GM19452 (cell line): ENCODE results near the gene FAM25G.
"Not testable (repeated sequence)": the region's sequence is repeated elsewhere in the genome, so short reads cannot be mapped to it uniquely, and the experiment has no call there.

Source experiments
- ATAC-seq: cut with Tn5 transposase; IDR thresholded peaks from one replicate; pipeline ENCODE4 v1.9.1; 2021; ENCODE audit not compliant: unreplicated experiment

FAM25G gene

GRCh38 chr10:47465216-47465917, 26.1 kb downstream of the FAM25G start:
- ATAC-seq: not testable (repeated sequence)

GRCh38 chr10:47462577-47463358, 28.7 kb downstream of the FAM25G start:
- ATAC-seq: not testable (repeated sequence)

- not testable (repeated sequence) for ATAC-seq
Measured at GRCh38 chr10:47461261-47461687, 30.2 kb downstream of the FAM25G start.

- no peak for ATAC-seq
Measured at GRCh38 chr10:47458466-47459154, 32.9 kb downstream of the FAM25G start.

GRCh38 chr10:47457826-47458225, 33.7 kb downstream of the FAM25G start:
- no peak for ATAC-seq

GRCh38 chr10:47457528-47457820, 34.0 kb downstream of the FAM25G start:
- ATAC-seq: no peak

- ATAC-seq: no peak
Measured at GRCh38 chr10:47456794-47457527, 34.5 kb downstream of the FAM25G start.

GRCh38 chr10:47456079-47456785, 35.3 kb downstream of the FAM25G start:
- no peak for ATAC-seq

- ATAC-seq: not testable (repeated sequence)
Measured at GRCh38 chr10:47455350-47456078, 36.0 kb downstream of the FAM25G start.

- ATAC-seq: no peak
Measured at GRCh38 chr10:47454780-47455058, 36.8 kb downstream of the FAM25G start.

- no peak for ATAC-seq
Measured at GRCh38 chr10:47454008-47454779, 37.3 kb downstream of the FAM25G start.

- no peak for ATAC-seq
Measured at GRCh38 chr10:47453141-47454007, 38.1 kb downstream of the FAM25G start.

GRCh38 chr10:47452495-47453140, 38.9 kb downstream of the FAM25G start:
- no peak for ATAC-seq

- no peak for ATAC-seq
Measured at GRCh38 chr10:47451998-47452494, 39.5 kb downstream of the FAM25G start.

- no peak for ATAC-seq
Measured at GRCh38 chr10:47451273-47451997, 40.1 kb downstream of the FAM25G start.

- no peak for ATAC-seq
Measured at GRCh38 chr10:47450442-47450841, 41.1 kb downstream of the FAM25G start.

- no peak for ATAC-seq
Measured at GRCh38 chr10:47449979-47450378, 41.5 kb downstream of the FAM25G start.
